GM12878 (cell line): ENCODE results near the gene AXDND1.
"Not testable (repeated sequence)": the region's sequence is repeated elsewhere in the genome, so short reads cannot be mapped to it uniquely, and the experiment has no call there.

Experiments used
- ATF2 ChIP-seq: IDR thresholded peaks from 2 replicates; pipeline ENCODE4 v1.6.1; 2012; ENCODE audit warnings: low read length, inconsistent platforms
- CHD2 ChIP-seq: IDR thresholded peaks from 2 replicates; pipeline ENCODE4 v1.6.1; 2011; ENCODE audit warnings: low read depth, low read length, improper control_type of control experiment, borderline replicate concordance
- CTCF ChIP-seq, 3 experiments: IDR thresholded peaks in 2 of 3; conservative IDR thresholded peaks in 1 of 3; 2 replicates each; pipeline ENCODE4 v1.5.1; 2011; ENCODE audit warnings: low read depth in 3 of 3, low read length in 3 of 3, mild to moderate bottlenecking in 3 of 3, control low read depth in 2 of 3, moderate library complexity in 2 of 3, inconsistent platforms in 1 of 3, mixed read lengths in 1 of 3; ENCODE audit not compliant: control insufficient read depth in 2 of 3, insufficient read depth in 1 of 3; ENCODE audit errors: extremely low read depth in 1 of 3
- EZH2 ChIP-seq: IDR thresholded peaks from 2 replicates; pipeline ENCODE4 v1.6.1; 2012; ENCODE audit warnings: low read depth, mild to moderate bottlenecking, control low read depth, inconsistent platforms, low read length, borderline replicate concordance; ENCODE audit not compliant: control insufficient read depth
- HDGF ChIP-seq: fragments of 450-650 bp; IDR thresholded peaks from 2 replicates; pipeline ENCODE4 v1.6.1; 2016; ENCODE audit warnings: antibody characterized with exemption
- KDM1A ChIP-seq: fragments of 200-600 bp; sonication (generic); IDR thresholded peaks from 2 replicates; pipeline ENCODE4 v1.6.1; 2016; ENCODE audit warnings: borderline replicate concordance
- MAX ChIP-seq: IDR thresholded peaks from 2 replicates; pipeline ENCODE4 v1.6.1; 2012; ENCODE audit warnings: low read depth, low read length, improper control_type of control experiment
- NR2C1 ChIP-seq: fragments of 450-650 bp; IDR thresholded peaks from 2 replicates; pipeline ENCODE4 v1.6.1; 2017; ENCODE audit warnings: antibody characterized with exemption, mild to moderate bottlenecking, moderate library complexity
- POLR2AphosphoS5 ChIP-seq: IDR thresholded peaks from 2 replicates; pipeline ENCODE4 v1.6.1; 2011; ENCODE audit warnings: mild to moderate bottlenecking, low read length, inconsistent platforms
- RBBP5 ChIP-seq: fragments of 200-600 bp; sonication (generic); conservative IDR thresholded peaks from 2 replicates; pipeline ENCODE4 v1.6.1; 2016
- SREBF2 ChIP-seq: IDR thresholded peaks from 2 replicates; pipeline ENCODE4 v1.6.1; 2012; ENCODE audit warnings: mild to moderate bottlenecking, low read length
- TF ChIP-seq, protein P1 (sequence below): IDR thresholded peaks from 2 replicates; pipeline ENCODE4 v1.6.1; 2011; ENCODE audit warnings: low read depth, low read length, improper control_type of control experiment, borderline replicate concordance

- TF ChIP-seq CTCF (IDR thresholded peaks at IDR 0.05 in 2 of 3, conservative IDR thresholded peaks at IDR 0.05 in 1 of 3; ENCODE audit: control insufficient read depth in 2 of 3, extremely low read depth in 1 of 3, insufficient read depth in 1 of 3, low read depth in 3 of 3, low read length in 3 of 3); SREBF2; POLR2AphosphoS5; EZH2; CHD2; MAX; HDGF; NR2C1; RBBP5; KDM1A; ATF2: not testable (repeated sequence)
- TF ChIP-seq, protein P1, sequence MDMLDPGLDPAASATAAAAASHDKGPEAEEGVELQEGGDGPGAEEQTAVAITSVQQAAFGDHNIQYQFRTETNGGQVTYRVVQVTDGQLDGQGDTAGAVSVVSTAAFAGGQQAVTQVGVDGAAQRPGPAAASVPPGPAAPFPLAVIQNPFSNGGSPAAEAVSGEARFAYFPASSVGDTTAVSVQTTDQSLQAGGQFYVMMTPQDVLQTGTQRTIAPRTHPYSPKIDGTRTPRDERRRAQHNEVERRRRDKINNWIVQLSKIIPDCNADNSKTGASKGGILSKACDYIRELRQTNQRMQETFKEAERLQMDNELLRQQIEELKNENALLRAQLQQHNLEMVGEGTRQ: not testable (repeated sequence)
These were observed 93.9 kb downstream of the AXDND1 start for GRCh38 chr1:179459606-179460206.
